Kidney (tissue), 14 donors: ENCODE data around the gene GP1BB. TPM values are rescaled to one million over a fixed set of nuclear protein-coding genes. Genes with fewer than 3 reads are reported as not detected.

Experiments used
- DNase-seq, 5 donors: peaks; one replicate each; pipeline ENCODE4 v3.0.0-alpha.2; 2013 to 2020
- FAIRE-seq: peaks from 2 replicates; lab custom pipeline; 2012; peaks lifted over from hg19 to GRCh38; lab: Jason Lieb, UNC
- H3K27ac ChIP-seq, 2 donors: one replicate each; pipeline ENCODE4 v1.7.0; 2013; ENCODE audit warnings: low read depth in 2 of 2, low read length in 2 of 2, inconsistent platforms in 1 of 2
- H3K27me3 ChIP-seq: one replicate; pipeline ENCODE4 v1.7.1; 2013; ENCODE audit warnings: low read length, inconsistent platforms; ENCODE audit not compliant: control insufficient read depth, insufficient read depth
- H3K36me3 ChIP-seq, 3 donors: one replicate each; pipeline versions ENCODE4 v1.7.0 to v1.7.1; 2013; ENCODE audit warnings: low read length in 3 of 3, control low read depth in 1 of 3, inconsistent platforms in 1 of 3; ENCODE audit not compliant: insufficient read depth in 3 of 3, control insufficient read depth in 2 of 3
- H3K4me1 ChIP-seq, 3 donors: one replicate each; pipeline versions ENCODE4 v1.7.0 to v1.7.1; 2013; ENCODE audit warnings: low read length in 3 of 3, inconsistent platforms in 1 of 3, low read depth in 1 of 3; ENCODE audit not compliant: control insufficient read depth in 2 of 3, insufficient read depth in 2 of 3
- H3K4me3 ChIP-seq, 3 donors: one replicate each; pipeline versions ENCODE4 v1.7.0 to v1.8.1; 2013; ENCODE audit warnings: low read length in 3 of 3, control low read depth in 1 of 3, inconsistent platforms in 1 of 3
- H3K9ac ChIP-seq, 3 donors: one replicate each; pipeline versions ENCODE4 v1.7.0 to v1.7.1; 2013; ENCODE audit warnings: low read length in 3 of 3, control low read depth in 1 of 3, inconsistent platforms in 1 of 3
- H3K9me3 ChIP-seq, 3 donors: one replicate each; pipeline versions ENCODE4 v1.7.0 to v1.7.1; 2013; ENCODE audit warnings: low read length in 3 of 3, control low read depth in 1 of 3, inconsistent platforms in 1 of 3; ENCODE audit not compliant: control insufficient read depth in 2 of 3, insufficient read depth in 1 of 3
- intact Hi-C: fragments of 100-400 bp; cut with DNase I; formaldehyde crosslinking; loops from one replicate; pipeline ENCODE4 v1.11.1; 2022
- polyA plus RNA-seq: library from polyadenylated mRNA; stranded (reverse); fragments of 350-450 nt; fragmentation: Illumina TruSeq; extraction: RNeasy Lipid Tissue Mini Kit (QIAGEN cat#74804); gene quantifications from one replicate; pipeline ENCODE4 v1.2.3, GENCODE V29; 2014; ENCODE audit warnings: low read depth, low replicate concordance; ENCODE audit not compliant: insufficient read depth
- total RNA-seq: library from RNA; stranded (reverse); fragmentation: NEBNext Ultra II Directional; extraction: Animal tissue kit (Norgen Biotek cat#: 25700); gene quantifications from one replicate; pipeline ENCODE4 v1.2.1, GENCODE V29; 2021
- TF ChIP-seq, protein P1 (sequence below): IDR thresholded peaks from 3 replicates; pipeline ENCODE4 v1.5.1; 2012; ENCODE audit warnings: mild to moderate bottlenecking, moderate library complexity, borderline replicate concordance; ENCODE audit not compliant: insufficient read depth; ENCODE audit errors: extremely low read depth
- donor health status: control.
- donor health status: control.
- donor health status: control.
- donor health status: control.
- donor health status: control.
- donor health status: DM: yes; HTN: yes; CAD: no.
- donor health status: Normal renal cell carcinoma (clear cell type).

The GP1BB gene
- total and polyA plus RNA-seq, 2 donors from 2014 or later = 1.9 to 4.1 TPM

- FAIRE-seq (no peak), DNase-seq (no peak)
- Histone ChIP-seq H3K4me1 (no peaks in the 10 kb centered on the region), H3K27ac (no peak overlapping the region), H3K9ac (no peak overlapping the region), H3K4me3 (no peak overlapping the region), H3K27me3 (no peaks in the 10 kb centered on the region), H3K9me3 (no peaks in the 10 kb centered on the region), H3K36me3 (no peaks in the 10 kb centered on the region)
- TF ChIP-seq, protein P1, sequence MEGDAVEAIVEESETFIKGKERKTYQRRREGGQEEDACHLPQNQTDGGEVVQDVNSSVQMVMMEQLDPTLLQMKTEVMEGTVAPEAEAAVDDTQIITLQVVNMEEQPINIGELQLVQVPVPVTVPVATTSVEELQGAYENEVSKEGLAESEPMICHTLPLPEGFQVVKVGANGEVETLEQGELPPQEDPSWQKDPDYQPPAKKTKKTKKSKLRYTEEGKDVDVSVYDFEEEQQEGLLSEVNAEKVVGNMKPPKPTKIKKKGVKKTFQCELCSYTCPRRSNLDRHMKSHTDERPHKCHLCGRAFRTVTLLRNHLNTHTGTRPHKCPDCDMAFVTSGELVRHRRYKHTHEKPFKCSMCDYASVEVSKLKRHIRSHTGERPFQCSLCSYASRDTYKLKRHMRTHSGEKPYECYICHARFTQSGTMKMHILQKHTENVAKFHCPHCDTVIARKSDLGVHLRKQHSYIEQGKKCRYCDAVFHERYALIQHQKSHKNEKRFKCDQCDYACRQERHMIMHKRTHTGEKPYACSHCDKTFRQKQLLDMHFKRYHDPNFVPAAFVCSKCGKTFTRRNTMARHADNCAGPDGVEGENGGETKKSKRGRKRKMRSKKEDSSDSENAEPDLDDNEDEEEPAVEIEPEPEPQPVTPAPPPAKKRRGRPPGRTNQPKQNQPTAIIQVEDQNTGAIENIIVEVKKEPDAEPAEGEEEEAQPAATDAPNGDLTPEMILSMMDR = no peak
- intact Hi-C loops = no loop called here
These were observed 41.5 kb upstream of the GP1BB start for GRCh38 chr22:19681863-19682245.

- TF ChIP-seq, protein P1 = no peak
- no peak overlapping the region for H3K9ac ChIP-seq
- DNase-seq (no peak), FAIRE-seq (no peak)
- no peaks in the 10 kb centered on the region for H3K9me3 ChIP-seq
- intact Hi-C loops = no loop called here
- H3K4me1 ChIP-seq = peaks cover 0 to 3% (median 0%) of the 10 kb centered on the region in 3 donors
- H3K27me3 ChIP-seq = no peaks in the 10 kb centered on the region
- no peak overlapping the region for H3K27ac ChIP-seq
- H3K36me3 ChIP-seq = no peaks in the 10 kb centered on the region
- H3K4me3 ChIP-seq = no peak overlapping the region
These were observed 36.4 kb upstream of the GP1BB start for GRCh38 chr22:19686946-19687345.

- no peak overlapping the region for H3K27ac ChIP-seq
- no peaks in the 10 kb centered on the region for H3K27me3 ChIP-seq
- intact Hi-C loops = no loop called here
- TF ChIP-seq, protein P1 = no peak
- peaks cover 0 to 3% (median 0%) of the 10 kb centered on the region in 3 donors for H3K4me1 ChIP-seq
- no peak for DNase-seq
- no peaks in the 10 kb centered on the region for H3K36me3 ChIP-seq
- no peak overlapping the region for H3K4me3 ChIP-seq
- no peak for FAIRE-seq
- no peaks in the 10 kb centered on the region for H3K9me3 ChIP-seq
- H3K9ac ChIP-seq = no peak overlapping the region
These were observed 35.6 kb upstream of the GP1BB start for GRCh38 chr22:19687561-19688300.
